ENCODE data around the gene ANTXR1. TPM values are rescaled to one million over a fixed set of nuclear protein-coding genes. Genes with fewer than 3 reads are reported as not detected.

The ANTXR1 gene
- total and polyA plus RNA-seq, 2 of the 8 experiments (the other 6 are each of a cell fraction or from before 2014, with no cell fraction given) = 15.8 to 44.3 TPM

DNA sequence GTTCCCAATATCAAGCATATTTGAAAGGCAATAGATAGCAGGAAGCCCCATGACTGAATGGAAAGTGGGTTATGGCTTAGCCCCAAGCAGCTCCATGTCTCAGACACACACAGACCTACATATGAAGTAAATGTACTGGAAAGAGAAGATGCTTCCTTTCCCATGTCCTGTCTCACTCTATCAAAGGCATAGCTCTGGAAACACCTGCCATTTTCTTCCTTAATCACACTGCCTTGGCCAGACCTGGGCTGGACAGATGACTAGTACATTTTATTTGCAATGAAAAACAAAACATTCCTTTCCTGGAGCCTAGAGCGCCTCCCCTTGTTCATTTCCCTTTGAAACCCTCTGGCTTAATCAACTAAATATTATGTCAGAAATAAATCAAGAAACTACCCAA is 160.7 kb downstream of the ANTXR1 start:
- Histone ChIP-seq H3K4me2 (ENCODE audit: insufficient read depth in 1 of 2, low read depth in 2 of 2, low read length in 2 of 2) (no peak overlapping the region), H2BK12ac (ENCODE audit: low read depth, low read length) (no peak overlapping the region), H3K23me2 (ENCODE audit: low read depth, low read length) (no peaks in the 10 kb centered on the region), H2BK15ac (ENCODE audit: low read length) (no peak overlapping the region), H2AK5ac (ENCODE audit: low read depth, low read length) (no peak overlapping the region), H2AFZ (ENCODE audit: low read length) (no peak overlapping the region), H4K20me1 (replicated peaks in 1 of 2; ENCODE audit: control insufficient read depth in 1 of 2, insufficient read depth in 2 of 2, low read length in 2 of 2) (no peaks in the 10 kb centered on the region), H3K18ac (ENCODE audit: extremely low read depth, low read length) (no peak overlapping the region), H3K4me3 (ENCODE audit: extremely low read depth in 1 of 4, insufficient read depth in 2 of 4, low read depth in 3 of 4, low read length in 4 of 4) (no peak overlapping the region), H2BK120ac (replicated peaks; ENCODE audit: low read depth, low read length) (no peak overlapping the region), H3K56ac (replicated peaks; ENCODE audit: insufficient read length, low read depth, low read length) (no peak overlapping the region), H3K36me3 (ENCODE audit: control insufficient read depth in 2 of 4, insufficient read depth in 4 of 4, low read length in 3 of 4) (no peaks in the 10 kb centered on the region), H3K23ac (ENCODE audit: insufficient read length) (no peak overlapping the region), H4K91ac (replicated peaks; ENCODE audit: insufficient read length, low read length) (no peak overlapping the region), H3K14ac (ENCODE audit: insufficient read length) (no peak overlapping the region), H3K79me2 (ENCODE audit: control insufficient read depth in 1 of 2, insufficient read depth in 2 of 2, low read length in 2 of 2) (no peaks in the 10 kb centered on the region), H2BK20ac (ENCODE audit: low read length) (no peak overlapping the region), H3K9ac (replicated peaks in 1 of 4; ENCODE audit: extremely low read depth in 1 of 4, low read depth in 3 of 4, low read length in 3 of 4) (no peak overlapping the region), H3K27ac (ENCODE audit: low read depth, low read length) (no peak overlapping the region), H3K4ac (replicated peaks; ENCODE audit: insufficient read length, low read depth, low read length) (no peak overlapping the region), H3K9me3 (ENCODE audit: insufficient read depth in 2 of 2, low read depth in 1 of 2, low read length in 1 of 2) (no peaks in the 10 kb centered on the region), H3K4me1 (replicated peaks in 1 of 4; ENCODE audit: control insufficient read depth in 3 of 4, insufficient read depth in 4 of 4, low read length in 3 of 4) (peaks cover 8 to 21% (median 13%) of the 10 kb centered on the region in 4 experiments), H3K79me1 (ENCODE audit: low read depth, low read length) (no peaks in the 10 kb centered on the region), H3K27me3 (replicated peaks in 1 of 4; ENCODE audit: control insufficient read depth in 3 of 4, extremely low read depth in 1 of 4, insufficient read depth in 3 of 4, low read length in 3 of 4) (no peaks in the 10 kb centered on the region), H2BK5ac (ENCODE audit: low read depth, low read length) (no peak overlapping the region), H4K5ac (ENCODE audit: insufficient read length, low read depth, low read length) (no peak overlapping the region), H4K8ac (ENCODE audit: extremely low read depth, insufficient read depth, low read length) (no peak overlapping the region)
- DNase-seq (ENCODE audit: low read depth in 1 of 2, low spot score in 2 of 2) (no peak), FAIRE-seq (no peak)
- WGBS, 2 experiments (ENCODE audit: extremely low coverage in 1 of 2, insufficient coverage in 1 of 2, insufficient read length in 1 of 2, insufficient replicate concordance in 2 of 2, low coverage in 1 of 2, low lambda C conversion rate in 2 of 2, missing lambda C conversion rate in 1 of 2) = 80% methylated on average over 1 of the region's 1 CpG; no CpG with 5 or more reads in 1 of the 2 experiments
- ChIA-PET CTCF (ENCODE audit: partially characterized antibody) (interaction anchor here (0.9 to 2.0 kb wide), 7 partner anchors 9 to 133 kb away, joined by 3 to 6 read pairs (median 5); no protein-coding TSS in a partner anchor), POLR2A (ENCODE audit: partially characterized antibody) (interaction anchor here (1.4 kb wide), 1 partner anchor 10 kb away, joined by 3 read pairs; no protein-coding TSS in a partner anchor)
- TF ChIP-seq CEBPB (IDR thresholded peaks at IDR 0.05; ENCODE audit: low read depth, low read length) (no peak), PHF8 (conservative IDR thresholded peaks at IDR 0.05; ENCODE audit: low read depth, low read length) (no peak), JUND (IDR thresholded peaks at IDR 0.05; ENCODE audit: low read length) (no peak), ATF2 (IDR thresholded peaks at IDR 0.05; ENCODE audit: low read length) (no peak), CHD2 (IDR thresholded peaks at IDR 0.05; ENCODE audit: low read length) (no peak)

All from H1 (cell line).